Suprapubic skin (tissue), 4 donors: ENCODE data around the gene SAMD4B.

Experiments used
- POLR2A ChIP-seq, 2 donors: fragments of 450-650 bp; IDR thresholded peaks; one replicate each; pipeline ENCODE4 v1.6.1; 2017; ENCODE audit warnings: antibody characterized with exemption in 2 of 2, mild to moderate bottlenecking in 2 of 2, moderate library complexity in 2 of 2
- POLR2AphosphoS5 ChIP-seq, 3 donors: sonication (generic); formaldehyde crosslinking; IDR thresholded peaks; one replicate each; pipeline ENCODE4 v1.6.1; 2017; ENCODE audit warnings: antibody characterized with exemption in 3 of 3
- TF ChIP-seq, protein P1 (sequence below), 2 donors: fragments of 200-600 bp in 1 of 2; fragments of 450-650 bp in 1 of 2; sonication (generic) in 1 of 2; IDR thresholded peaks; one replicate each; pipeline ENCODE4 v1.5.1; 2016 to 2019; ENCODE audit warnings: antibody characterized with exemption in 2 of 2, mild to moderate bottlenecking in 1 of 2, moderate library complexity in 1 of 2

GRCh38 chr19:39319098-39319891, 22.9 kb upstream of the SAMD4B start:
- TF ChIP-seq POLR2AphosphoS5 (IDR thresholded peaks at IDR 0.05) (no peak), POLR2A (IDR thresholded peaks at IDR 0.05) (no peak)
- TF ChIP-seq, protein P1, sequence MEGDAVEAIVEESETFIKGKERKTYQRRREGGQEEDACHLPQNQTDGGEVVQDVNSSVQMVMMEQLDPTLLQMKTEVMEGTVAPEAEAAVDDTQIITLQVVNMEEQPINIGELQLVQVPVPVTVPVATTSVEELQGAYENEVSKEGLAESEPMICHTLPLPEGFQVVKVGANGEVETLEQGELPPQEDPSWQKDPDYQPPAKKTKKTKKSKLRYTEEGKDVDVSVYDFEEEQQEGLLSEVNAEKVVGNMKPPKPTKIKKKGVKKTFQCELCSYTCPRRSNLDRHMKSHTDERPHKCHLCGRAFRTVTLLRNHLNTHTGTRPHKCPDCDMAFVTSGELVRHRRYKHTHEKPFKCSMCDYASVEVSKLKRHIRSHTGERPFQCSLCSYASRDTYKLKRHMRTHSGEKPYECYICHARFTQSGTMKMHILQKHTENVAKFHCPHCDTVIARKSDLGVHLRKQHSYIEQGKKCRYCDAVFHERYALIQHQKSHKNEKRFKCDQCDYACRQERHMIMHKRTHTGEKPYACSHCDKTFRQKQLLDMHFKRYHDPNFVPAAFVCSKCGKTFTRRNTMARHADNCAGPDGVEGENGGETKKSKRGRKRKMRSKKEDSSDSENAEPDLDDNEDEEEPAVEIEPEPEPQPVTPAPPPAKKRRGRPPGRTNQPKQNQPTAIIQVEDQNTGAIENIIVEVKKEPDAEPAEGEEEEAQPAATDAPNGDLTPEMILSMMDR (IDR thresholded peaks at IDR 0.05), result no peak
